Chondrocyte (in vitro differentiated cells): ENCODE results near the gene HEPACAM. TPM values are rescaled to one million over a fixed set of nuclear protein-coding genes. Genes with fewer than 3 reads are reported as not detected.
A peak's percentile ranks its signal among the peaks of the same experiment; 100 is the strongest.

Experiments
- DNase-seq: peaks from one replicate; pipeline ENCODE4 v3.0.0; 2021; ENCODE audit warnings: mixed read lengths, low spot score
- H3K27ac Mint-ChIP-seq: one replicate; pipeline ENCODE4 v1.8.0; 2021; ENCODE audit warnings: mild to moderate bottlenecking, moderate library complexity, mixed read lengths; ENCODE audit not compliant: unreplicated experiment
- H3K27me3 Mint-ChIP-seq: 2 replicates; pipeline ENCODE4 v1.8.0; 2021; ENCODE audit warnings: low read depth, mixed read lengths
- H3K36me3 Mint-ChIP-seq: 2 replicates; pipeline ENCODE4 v1.8.0; 2021; ENCODE audit warnings: low read depth, mixed read lengths
- H3K4me1 Mint-ChIP-seq: 2 replicates; pipeline ENCODE4 v1.8.0; 2021; ENCODE audit warnings: low read depth, mild to moderate bottlenecking, mixed read lengths
- H3K4me3 Mint-ChIP-seq: one replicate; pipeline ENCODE4 v1.8.0; 2021; ENCODE audit warnings: mild to moderate bottlenecking, moderate library complexity, mixed read lengths; ENCODE audit not compliant: unreplicated experiment
- H3K9me3 Mint-ChIP-seq: 2 replicates; pipeline ENCODE4 v1.8.0; 2021; ENCODE audit warnings: low read depth, mixed read lengths
- total RNA-seq: library from RNA; stranded (reverse); gene quantifications from 3 replicates; pipeline ENCODE4 v1.2.1, GENCODE V29; 2021
- TF ChIP-seq, protein P1 (sequence below): fragments of 200-600 bp; sonication (generic); IDR thresholded peaks from 2 replicates; pipeline ENCODE4 v1.5.0; 2021; ENCODE audit warnings: antibody characterized with exemption, mild to moderate bottlenecking, moderate library complexity

Gene HEPACAM
- total RNA-seq, 1 donor from 2014 or later = not detected

DNA sequence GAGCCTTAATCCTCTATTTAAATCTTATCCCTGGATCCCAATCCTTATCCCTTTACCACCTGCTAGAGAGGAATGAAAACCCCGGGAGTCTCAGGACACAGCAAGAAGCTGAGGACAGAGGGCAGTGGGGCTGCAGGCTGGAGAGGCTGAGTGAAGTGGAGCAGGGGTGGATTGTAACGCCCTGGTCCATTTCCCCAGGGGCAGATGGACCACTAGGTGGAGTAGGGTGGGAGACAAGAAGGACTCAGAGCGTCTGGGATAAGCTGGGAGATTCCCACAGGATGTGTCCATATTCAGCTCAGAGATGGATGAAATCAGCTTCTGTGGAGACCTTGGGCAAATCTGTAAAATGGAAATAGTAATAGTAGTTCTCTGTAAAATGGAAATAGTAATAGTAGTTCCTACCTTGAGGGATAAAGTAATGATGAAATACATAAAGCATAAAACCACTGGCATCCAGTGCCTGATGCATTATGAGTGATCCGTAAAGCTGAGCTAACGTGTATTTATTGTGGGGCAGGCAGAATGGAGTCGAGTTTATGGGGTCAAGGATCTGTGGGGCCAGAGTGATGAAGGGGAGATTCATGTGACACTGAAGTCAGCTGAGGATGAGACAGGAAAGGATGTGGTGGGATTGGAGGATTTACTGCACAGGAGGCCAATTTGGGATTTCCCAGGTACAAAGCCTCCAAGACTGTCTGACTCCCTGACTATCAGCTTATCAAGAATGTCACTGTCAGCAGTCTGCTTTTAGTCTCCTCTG lies 36.3 kb downstream of the HEPACAM start:
- Mint-ChIP-seq H3K36me3 (no peaks in the 10 kb centered on the region), H3K27me3 (no peaks in the 10 kb centered on the region), H3K4me1 (peaks cover 35% of the 10 kb centered on the region), H3K27ac (peak overlapping the region; percentile 76), H3K4me3 (no peak overlapping the region), H3K9me3 (no peaks in the 10 kb centered on the region)
- DNase-seq = no peak
- TF ChIP-seq, protein P1, sequence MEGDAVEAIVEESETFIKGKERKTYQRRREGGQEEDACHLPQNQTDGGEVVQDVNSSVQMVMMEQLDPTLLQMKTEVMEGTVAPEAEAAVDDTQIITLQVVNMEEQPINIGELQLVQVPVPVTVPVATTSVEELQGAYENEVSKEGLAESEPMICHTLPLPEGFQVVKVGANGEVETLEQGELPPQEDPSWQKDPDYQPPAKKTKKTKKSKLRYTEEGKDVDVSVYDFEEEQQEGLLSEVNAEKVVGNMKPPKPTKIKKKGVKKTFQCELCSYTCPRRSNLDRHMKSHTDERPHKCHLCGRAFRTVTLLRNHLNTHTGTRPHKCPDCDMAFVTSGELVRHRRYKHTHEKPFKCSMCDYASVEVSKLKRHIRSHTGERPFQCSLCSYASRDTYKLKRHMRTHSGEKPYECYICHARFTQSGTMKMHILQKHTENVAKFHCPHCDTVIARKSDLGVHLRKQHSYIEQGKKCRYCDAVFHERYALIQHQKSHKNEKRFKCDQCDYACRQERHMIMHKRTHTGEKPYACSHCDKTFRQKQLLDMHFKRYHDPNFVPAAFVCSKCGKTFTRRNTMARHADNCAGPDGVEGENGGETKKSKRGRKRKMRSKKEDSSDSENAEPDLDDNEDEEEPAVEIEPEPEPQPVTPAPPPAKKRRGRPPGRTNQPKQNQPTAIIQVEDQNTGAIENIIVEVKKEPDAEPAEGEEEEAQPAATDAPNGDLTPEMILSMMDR = no peak

GRCh38 chr11:124898711-124899110 lies 37.1 kb downstream of the HEPACAM start:
- H3K27ac Mint-ChIP-seq = peak overlapping the region; percentile 91

DNA sequence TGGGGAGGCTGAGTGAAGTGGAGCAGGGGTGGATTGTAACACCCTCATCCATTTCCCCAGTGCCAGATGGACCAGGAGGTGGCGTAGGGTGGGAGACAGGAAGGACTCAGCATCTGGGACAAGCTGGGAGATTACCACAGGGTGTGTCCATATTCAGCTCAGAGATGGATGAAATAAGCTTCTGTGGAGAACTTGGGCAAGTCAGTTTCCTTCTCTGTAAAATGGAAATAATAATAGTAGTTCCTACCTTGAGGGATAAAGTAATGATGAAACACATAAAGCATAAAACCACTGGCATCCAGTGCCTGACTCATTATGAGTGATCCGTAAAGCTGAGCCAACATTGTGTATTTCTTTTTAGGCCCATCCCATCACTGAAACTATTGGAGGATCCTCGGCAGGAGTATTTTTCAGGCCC lies 37.6 kb downstream of the HEPACAM start:
- TF ChIP-seq, protein P1 = no peak
- Mint-ChIP-seq H3K4me3 (no peak overlapping the region), H3K9me3 (no peaks in the 10 kb centered on the region), H3K36me3 (no peaks in the 10 kb centered on the region), H3K27me3 (no peaks in the 10 kb centered on the region), H3K27ac (peak overlapping the region; percentile 91), H3K4me1 (peaks cover 35% of the 10 kb centered on the region)
- DNase-seq = no peak

More at GRCh38 chr11:124898711-124899110, 37.1 kb downstream of the HEPACAM start:
- no peak overlapping the region for H3K4me3 Mint-ChIP-seq
- H3K36me3 Mint-ChIP-seq = no peaks in the 10 kb centered on the region
- no peaks in the 10 kb centered on the region for H3K9me3 Mint-ChIP-seq
- H3K27me3 Mint-ChIP-seq = no peaks in the 10 kb centered on the region
- peaks cover 35% of the 10 kb centered on the region for H3K4me1 Mint-ChIP-seq
- DNase-seq = no peak
- TF ChIP-seq, protein P1 = no peak

GRCh38 chr11:124897674-124898262 lies 38.1 kb downstream of the HEPACAM start, which contains the start of gene ROBO4:
TSS of gene ROBO4 (minus strand) at chr11:124897865. CDS start at chr11:124897795, 70 bp downstream.
- Mint-ChIP-seq H3K9me3 (no peaks in the 10 kb centered on the region), H3K36me3 (no peaks in the 10 kb centered on the region), H3K27me3 (no peaks in the 10 kb centered on the region), H3K27ac (peak within 1 kb of the TSS; percentile 91), H3K4me1 (peaks cover 35% of the 10 kb centered on the region), H3K4me3 (no peak within 1 kb of the TSS)
- no peak for DNase-seq
- TF ChIP-seq, protein P1 = no peak

GRCh38 chr11:124896821-124897391 lies 38.9 kb downstream of the HEPACAM start:
- Mint-ChIP-seq H3K9me3 (no peaks in the 10 kb centered on the region), H3K4me3 (no peak overlapping the region), H3K4me1 (peaks cover 35% of the 10 kb centered on the region), H3K27me3 (no peaks in the 10 kb centered on the region), H3K27ac (peak overlapping the region; percentile 18), H3K36me3 (no peaks in the 10 kb centered on the region)
- TF ChIP-seq, protein P1 = no peak
- DNase-seq = peak; percentile 80
